ENCODE data around the gene P2RX6. TPM values are rescaled to one million over a fixed set of nuclear protein-coding genes. Genes with fewer than 3 reads are reported as not detected.
A peak's percentile ranks its signal among the peaks of the same experiment; 100 is the strongest.
"Not testable (repeated sequence)": the region's sequence is repeated elsewhere in the genome, so short reads cannot be mapped to it uniquely, and the experiment has no call there.

The P2RX6 gene
- total and polyA plus RNA-seq, 7 donors = under 0.01 to 2.0 (median 1.1) TPM; not detected in 1

GRCh38 chr22:21033895-21034294 lies 18.9 kb downstream of the P2RX6 start:
- Histone ChIP-seq H3K9me3 (no peaks in the 10 kb centered on the region), H3K27me3 (peaks cover 4 to 40% (median 31%) of the 10 kb centered on the region in 3 donors), H3K36me3 (no peaks in the 10 kb centered on the region), H3K27ac (no peak overlapping the region), H3K4me1 (peaks cover 0 to 26% (median 10%) of the 10 kb centered on the region in 4 donors), H3K4me3 (no peak overlapping the region)
- 73 to 83% methylated on average over 3 of the region's 3 CpGs for WGBS, 2 donors
- intact Hi-C loops (cut with DNase I) = no loop called here
- TF ChIP-seq POLR2A (IDR thresholded peaks at IDR 0.05) (no peak), POLR2AphosphoS5 (IDR thresholded peaks at IDR 0.05) (no peak), EP300 (IDR thresholded peaks at IDR 0.05) (no peak)
- TF ChIP-seq, protein P1, sequence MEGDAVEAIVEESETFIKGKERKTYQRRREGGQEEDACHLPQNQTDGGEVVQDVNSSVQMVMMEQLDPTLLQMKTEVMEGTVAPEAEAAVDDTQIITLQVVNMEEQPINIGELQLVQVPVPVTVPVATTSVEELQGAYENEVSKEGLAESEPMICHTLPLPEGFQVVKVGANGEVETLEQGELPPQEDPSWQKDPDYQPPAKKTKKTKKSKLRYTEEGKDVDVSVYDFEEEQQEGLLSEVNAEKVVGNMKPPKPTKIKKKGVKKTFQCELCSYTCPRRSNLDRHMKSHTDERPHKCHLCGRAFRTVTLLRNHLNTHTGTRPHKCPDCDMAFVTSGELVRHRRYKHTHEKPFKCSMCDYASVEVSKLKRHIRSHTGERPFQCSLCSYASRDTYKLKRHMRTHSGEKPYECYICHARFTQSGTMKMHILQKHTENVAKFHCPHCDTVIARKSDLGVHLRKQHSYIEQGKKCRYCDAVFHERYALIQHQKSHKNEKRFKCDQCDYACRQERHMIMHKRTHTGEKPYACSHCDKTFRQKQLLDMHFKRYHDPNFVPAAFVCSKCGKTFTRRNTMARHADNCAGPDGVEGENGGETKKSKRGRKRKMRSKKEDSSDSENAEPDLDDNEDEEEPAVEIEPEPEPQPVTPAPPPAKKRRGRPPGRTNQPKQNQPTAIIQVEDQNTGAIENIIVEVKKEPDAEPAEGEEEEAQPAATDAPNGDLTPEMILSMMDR (IDR thresholded peaks at IDR 0.05) = no peak
- DNase-seq = no peak

GRCh38 chr22:21034989-21035388 lies 20.0 kb downstream of the P2RX6 start:
- peaks cover 4 to 30% (median 26%) of the 10 kb centered on the region in 3 donors for H3K27me3 ChIP-seq
- peaks cover 0 to 26% (median 10%) of the 10 kb centered on the region in 4 donors for H3K4me1 ChIP-seq
- 87 to 88% methylated on average over 3 of the region's 3 CpGs for WGBS, 2 donors
- no peaks in the 10 kb centered on the region for H3K36me3 ChIP-seq
- H3K27ac ChIP-seq = no peak overlapping the region
- TF ChIP-seq POLR2AphosphoS5 (IDR thresholded peaks at IDR 0.05) = no peak
- TF ChIP-seq POLR2A (IDR thresholded peaks at IDR 0.05) = no peak
- no peak for TF ChIP-seq EP300 (IDR thresholded peaks at IDR 0.05)
- TF ChIP-seq, protein P1 (IDR thresholded peaks at IDR 0.05) = no peak
- intact Hi-C loops (cut with DNase I) = no loop called here
- H3K9me3 ChIP-seq = no peaks in the 10 kb centered on the region
- no peak overlapping the region for H3K4me3 ChIP-seq
- no peak for DNase-seq

DNA sequence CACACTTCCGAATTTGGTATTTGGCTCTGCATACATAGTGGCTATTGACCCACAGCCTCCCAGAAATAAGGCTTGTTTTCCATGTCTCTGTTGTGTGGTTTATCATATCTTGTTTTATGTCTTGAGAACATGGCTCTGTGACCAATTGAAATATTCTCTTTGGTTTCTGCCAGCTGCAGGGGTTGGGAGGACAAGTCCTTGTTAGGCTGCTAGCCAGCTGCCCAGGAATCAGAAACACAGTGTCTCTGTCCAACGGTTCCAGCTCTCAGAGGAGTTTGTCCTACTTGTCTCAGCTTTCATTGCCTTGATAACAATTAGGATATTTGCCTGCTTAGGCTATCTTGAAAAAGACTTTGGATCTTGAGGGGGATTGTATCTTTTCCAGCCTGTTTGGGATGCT lies 23.4 kb downstream of the P2RX6 start:
- peaks cover 0 to 12% (median 0%) of the 10 kb centered on the region in 4 donors for H3K4me1 ChIP-seq
- H3K36me3 ChIP-seq = no peaks in the 10 kb centered on the region
- DNase-seq = no peak
- no peaks in the 10 kb centered on the region for H3K27me3 ChIP-seq
- no peaks in the 10 kb centered on the region for H3K9me3 ChIP-seq
- H3K27ac ChIP-seq = peak overlapping the region in 3 of 4 donors; percentile 39 to 48 (median 40)
- no peak overlapping the region for H3K4me3 ChIP-seq
- 45 to 61% methylated on average over 2 of the region's 2 CpGs for WGBS, 2 donors
- TF ChIP-seq EP300 (IDR thresholded peaks at IDR 0.05) = no peak
- TF ChIP-seq, protein P1 (IDR thresholded peaks at IDR 0.05) = no peak
- TF ChIP-seq POLR2AphosphoS5 (IDR thresholded peaks at IDR 0.05) = no peak
- no peak for TF ChIP-seq POLR2A (IDR thresholded peaks at IDR 0.05)
- intact Hi-C loops (cut with DNase I) = no loop called here

GRCh38 chr22:21039158-21039557 lies 24.2 kb downstream of the P2RX6 start:
- H3K27me3 ChIP-seq; H3K4me3 ChIP-seq; DNase-seq; H3K9me3 ChIP-seq; H3K36me3 ChIP-seq; H3K27ac ChIP-seq; intact Hi-C loops (cut with DNase I): not testable (repeated sequence)
- peaks cover 0 to 12% (median 3%) of the 10 kb centered on the region in 4 donors for H3K4me1 ChIP-seq
- WGBS, 2 donors = 90 to 93% methylated on average over 5 of the region's 5 CpGs

DNA sequence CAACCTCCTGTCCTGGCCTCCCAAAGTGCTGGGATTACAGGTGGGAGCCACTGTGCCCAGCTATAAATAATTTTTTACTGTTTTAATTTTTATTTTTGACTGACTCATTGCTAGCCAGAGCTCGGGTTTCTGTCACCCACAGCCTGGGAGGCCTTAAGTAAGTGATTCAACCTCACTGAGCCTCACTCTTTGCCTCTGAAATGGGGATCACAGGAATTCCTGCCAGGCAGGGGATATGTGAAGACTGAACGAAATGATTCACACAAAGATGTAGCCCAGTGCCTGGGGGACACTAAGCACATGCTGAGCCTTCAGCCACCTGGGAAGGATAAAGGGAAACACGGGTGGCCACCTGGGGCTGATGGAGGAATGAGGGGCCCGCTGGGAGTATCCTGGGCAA lies 27.0 kb downstream of the P2RX6 start:
- no peaks in the 10 kb centered on the region for H3K36me3 ChIP-seq
- intact Hi-C loops (cut with DNase I) = no loop called here
- no peak for DNase-seq
- no peaks in the 10 kb centered on the region for H3K9me3 ChIP-seq
- TF ChIP-seq EP300 (IDR thresholded peaks at IDR 0.05) (no peak), POLR2A (IDR thresholded peaks at IDR 0.05) (no peak), POLR2AphosphoS5 (IDR thresholded peaks at IDR 0.05) (no peak)
- TF ChIP-seq, protein P1 (IDR thresholded peaks at IDR 0.05) = no peak
- no peak overlapping the region for H3K4me3 ChIP-seq
- no peaks in the 10 kb centered on the region for H3K27me3 ChIP-seq
- H3K4me1 ChIP-seq = peaks cover 0 to 30% (median 21%) of the 10 kb centered on the region in 4 donors
- WGBS, 2 donors = 87% methylated on average over 4 of the region's 4 CpGs
- H3K27ac ChIP-seq = no peak overlapping the region
